ENCODE results near the gene PDIA4. TPM values are rescaled to one million over a fixed set of nuclear protein-coding genes. Genes with fewer than 3 reads are reported as not detected.
"Not testable (repeated sequence)": the region's sequence is repeated elsewhere in the genome, so short reads cannot be mapped to it uniquely, and the experiment has no call there.

PDIA4 gene
- total RNA-seq, 4 donors from 2014 or later: 40.4 to 124 (median 45.2) TPM

DNA sequence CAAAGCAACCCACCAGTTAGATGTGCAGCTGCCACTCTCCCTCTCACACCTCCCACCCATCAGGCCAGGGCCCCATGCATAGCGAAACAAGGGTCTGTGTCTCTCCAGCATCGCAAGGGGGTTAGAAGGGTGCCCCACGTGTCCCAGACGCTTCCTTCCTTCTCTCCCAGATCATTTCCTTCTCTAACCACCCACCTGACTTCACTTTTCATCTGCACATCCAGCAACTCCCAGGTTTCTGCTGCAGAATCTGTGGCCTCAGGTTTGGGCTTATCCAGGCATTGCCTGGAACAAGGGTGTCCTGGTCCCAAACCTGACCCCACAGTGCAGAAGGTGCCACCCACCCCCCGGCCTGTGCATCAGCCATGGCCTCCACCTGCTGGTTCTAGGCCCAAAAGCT is 14.4 kb downstream of the PDIA4 start:
- TF ChIP-seq EP300 (IDR thresholded peaks at IDR 0.05) (no peak), POLR2A (IDR thresholded peaks at IDR 0.05) (no peak)
- TF ChIP-seq, protein P1, sequence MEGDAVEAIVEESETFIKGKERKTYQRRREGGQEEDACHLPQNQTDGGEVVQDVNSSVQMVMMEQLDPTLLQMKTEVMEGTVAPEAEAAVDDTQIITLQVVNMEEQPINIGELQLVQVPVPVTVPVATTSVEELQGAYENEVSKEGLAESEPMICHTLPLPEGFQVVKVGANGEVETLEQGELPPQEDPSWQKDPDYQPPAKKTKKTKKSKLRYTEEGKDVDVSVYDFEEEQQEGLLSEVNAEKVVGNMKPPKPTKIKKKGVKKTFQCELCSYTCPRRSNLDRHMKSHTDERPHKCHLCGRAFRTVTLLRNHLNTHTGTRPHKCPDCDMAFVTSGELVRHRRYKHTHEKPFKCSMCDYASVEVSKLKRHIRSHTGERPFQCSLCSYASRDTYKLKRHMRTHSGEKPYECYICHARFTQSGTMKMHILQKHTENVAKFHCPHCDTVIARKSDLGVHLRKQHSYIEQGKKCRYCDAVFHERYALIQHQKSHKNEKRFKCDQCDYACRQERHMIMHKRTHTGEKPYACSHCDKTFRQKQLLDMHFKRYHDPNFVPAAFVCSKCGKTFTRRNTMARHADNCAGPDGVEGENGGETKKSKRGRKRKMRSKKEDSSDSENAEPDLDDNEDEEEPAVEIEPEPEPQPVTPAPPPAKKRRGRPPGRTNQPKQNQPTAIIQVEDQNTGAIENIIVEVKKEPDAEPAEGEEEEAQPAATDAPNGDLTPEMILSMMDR (IDR thresholded peaks at IDR 0.05): no peak

DNA sequence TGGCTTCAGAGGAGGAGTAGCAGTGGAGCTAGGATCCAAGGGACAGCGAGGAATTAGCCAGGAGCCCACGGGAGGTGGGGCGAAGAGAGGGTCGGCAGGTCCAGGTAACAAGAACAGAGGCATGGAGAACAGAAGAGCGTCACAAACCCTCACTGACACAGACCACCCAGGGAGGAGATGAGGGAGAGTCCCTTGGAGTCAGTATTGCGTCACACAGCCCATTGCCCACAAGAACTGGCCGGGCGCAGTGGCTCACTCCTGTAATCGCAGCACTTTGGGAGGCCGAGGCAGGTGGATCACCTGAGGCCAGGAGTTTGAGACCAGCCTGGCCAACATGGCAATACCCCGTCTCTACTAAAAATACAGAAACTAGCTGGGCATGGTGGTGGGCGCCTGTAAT is 15.6 kb downstream of the PDIA4 start:
- H3K27me3 ChIP-seq; H3K9me3 ChIP-seq; H3K27ac ChIP-seq; H3K4me1 ChIP-seq; H3K4me3 ChIP-seq; DNase-seq (ENCODE audit: low spot score in 2 of 2): not testable (repeated sequence)
- H3K36me3 ChIP-seq: peaks cover 2 to 96% (median 17%) of the 10 kb centered on the region in 3 donors
- 85 to 87% methylated on average over 12 of the region's 12 CpGs for WGBS, 2 donors

More for the DNA sequence above, 14.4 kb downstream of the PDIA4 start:
- no peaks in the 10 kb centered on the region for H3K27me3 ChIP-seq
- H3K9me3 ChIP-seq: no peaks in the 10 kb centered on the region
- DNase-seq (ENCODE audit: low spot score in 2 of 2): no peak
- peaks cover 2 to 96% (median 17%) of the 10 kb centered on the region in 3 donors for H3K36me3 ChIP-seq
- H3K4me3 ChIP-seq: no peak overlapping the region
- H3K27ac ChIP-seq: no peak overlapping the region
- no peaks in the 10 kb centered on the region for H3K4me1 ChIP-seq
- 79% methylated on average over 5 of the region's 5 CpGs for WGBS, 2 donors

DNA sequence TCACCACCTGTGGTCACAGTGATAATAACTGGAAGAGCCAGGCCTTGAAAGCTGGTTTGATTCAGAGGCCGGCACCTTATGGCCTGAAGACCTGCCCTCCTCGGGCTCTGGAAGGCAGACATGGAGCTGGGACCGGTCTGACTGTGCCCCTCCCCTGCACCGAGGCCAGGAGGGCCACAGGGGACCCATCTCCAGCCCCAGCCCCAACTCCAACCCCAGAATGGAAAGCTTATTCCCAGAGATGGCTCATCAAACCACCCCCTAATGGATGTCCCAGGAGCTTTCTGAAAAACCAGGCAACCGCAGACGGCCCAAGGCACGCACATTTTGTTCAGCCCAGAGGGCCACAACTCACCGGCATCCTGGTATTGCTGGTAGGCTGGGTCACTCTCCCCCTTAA is 16.8 kb downstream of the PDIA4 start:
- peaks cover 2 to 98% (median 17%) of the 10 kb centered on the region in 3 donors for H3K36me3 ChIP-seq
- TF ChIP-seq, protein P1 (IDR thresholded peaks at IDR 0.05): no peak
- no peak for TF ChIP-seq POLR2A (IDR thresholded peaks at IDR 0.05)
- TF ChIP-seq EP300 (IDR thresholded peaks at IDR 0.05): no peak
- no peaks in the 10 kb centered on the region for H3K4me1 ChIP-seq
- no peak overlapping the region for H3K4me3 ChIP-seq
- 89 to 90% methylated on average over 4 to 7 of the region's 8 CpGs for WGBS, 2 donors
- no peak for DNase-seq (ENCODE audit: low spot score in 2 of 2)
- no peak overlapping the region for H3K27ac ChIP-seq
- no peaks in the 10 kb centered on the region for H3K27me3 ChIP-seq
- no peaks in the 10 kb centered on the region for H3K9me3 ChIP-seq

DNA sequence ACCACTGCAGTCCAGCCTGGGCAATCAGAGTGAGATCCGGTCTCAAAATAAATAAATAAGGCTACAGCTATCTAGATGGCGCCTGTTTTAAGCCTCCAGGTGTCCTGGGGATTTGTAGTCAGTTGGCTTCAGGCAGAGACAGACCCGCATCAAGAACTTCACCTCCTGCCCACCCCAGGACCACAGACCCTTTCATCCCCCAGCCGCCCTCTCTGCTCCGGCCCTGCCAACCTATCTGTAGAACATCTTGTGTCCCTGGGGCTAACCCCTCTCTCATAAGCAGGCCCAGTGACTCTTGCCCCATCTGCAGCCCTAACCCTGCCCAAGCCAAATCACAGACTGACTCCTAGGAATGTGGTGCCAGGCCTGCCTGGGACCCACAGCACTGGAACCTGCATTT is 17.9 kb downstream of the PDIA4 start:
- no peak overlapping the region for H3K4me3 ChIP-seq
- H3K27me3 ChIP-seq: no peaks in the 10 kb centered on the region
- no peak overlapping the region for H3K27ac ChIP-seq
- DNase-seq (ENCODE audit: low spot score in 2 of 2): no peak
- 92% methylated on average over 5 of the region's 5 CpGs for WGBS, 2 donors
- H3K36me3 ChIP-seq: peaks cover 0 to 93% (median 20%) of the 10 kb centered on the region in 3 donors
- peaks cover 0 to 8% (median 0%) of the 10 kb centered on the region in 4 donors for H3K4me1 ChIP-seq
- no peaks in the 10 kb centered on the region for H3K9me3 ChIP-seq
- TF ChIP-seq POLR2A (IDR thresholded peaks at IDR 0.05) (no peak), EP300 (IDR thresholded peaks at IDR 0.05) (no peak)
- TF ChIP-seq, protein P1 (IDR thresholded peaks at IDR 0.05): no peak

DNA sequence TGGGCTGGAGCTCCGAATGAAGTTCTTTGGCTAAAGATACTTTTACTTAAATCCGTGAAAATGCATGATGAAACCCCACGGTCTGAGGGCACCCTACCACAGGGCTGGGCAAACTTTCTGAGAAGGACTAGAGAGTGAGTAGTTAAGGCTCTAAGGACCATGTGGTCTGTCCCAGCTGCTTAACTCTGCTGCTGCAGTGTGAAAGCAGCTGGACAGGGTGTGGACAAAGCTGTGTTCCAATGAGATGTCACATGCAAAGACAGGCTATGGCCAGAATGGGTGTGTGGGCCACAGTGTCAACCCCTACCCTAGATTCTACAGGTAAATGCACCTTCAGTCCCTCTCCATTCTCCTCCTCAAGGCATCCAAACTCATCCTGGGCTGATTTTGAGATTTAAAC is 18.8 kb downstream of the PDIA4 start:
- peaks cover 0 to 10% (median 0%) of the 10 kb centered on the region in 4 donors for H3K4me1 ChIP-seq
- no peak overlapping the region for H3K4me3 ChIP-seq
- no peak for DNase-seq (ENCODE audit: low spot score in 2 of 2)
- H3K27me3 ChIP-seq: no peaks in the 10 kb centered on the region
- 73 to 79% methylated on average over 3 of the region's 3 CpGs for WGBS, 2 donors
- TF ChIP-seq EP300 (IDR thresholded peaks at IDR 0.05) (no peak), POLR2A (IDR thresholded peaks at IDR 0.05) (no peak)
- TF ChIP-seq, protein P1 (IDR thresholded peaks at IDR 0.05): no peak
- H3K36me3 ChIP-seq: peaks cover 0 to 93% (median 18%) of the 10 kb centered on the region in 3 donors
- no peaks in the 10 kb centered on the region for H3K9me3 ChIP-seq
- no peak overlapping the region for H3K27ac ChIP-seq

DNA sequence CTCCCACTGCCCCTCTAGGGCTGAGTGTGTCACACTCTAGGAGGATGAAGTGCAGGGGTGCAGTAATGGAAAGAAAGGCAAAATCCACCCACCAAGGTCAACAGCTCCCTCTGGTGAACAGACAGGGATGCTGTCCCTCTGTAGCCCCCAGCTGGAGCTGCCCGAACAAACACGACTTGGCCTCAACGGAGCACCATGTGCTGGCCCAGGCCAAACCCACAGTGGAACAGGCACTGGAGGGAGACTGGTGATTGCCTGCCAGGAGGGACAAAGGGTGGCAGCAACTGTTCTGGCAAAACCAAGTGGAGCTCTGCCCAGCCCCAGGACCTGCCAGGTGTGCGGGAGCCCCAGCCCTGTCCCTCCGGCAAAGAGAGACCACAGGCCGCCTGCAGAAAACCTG is 20.7 kb downstream of the PDIA4 start:
- 78 to 82% methylated on average over 5 to 6 of the region's 6 CpGs for WGBS, 2 donors
- no peak overlapping the region for H3K4me3 ChIP-seq
- no peaks in the 10 kb centered on the region for H3K27me3 ChIP-seq
- no peaks in the 10 kb centered on the region for H3K9me3 ChIP-seq
- TF ChIP-seq, protein P1 (IDR thresholded peaks at IDR 0.05): no peak
- TF ChIP-seq EP300 (IDR thresholded peaks at IDR 0.05) (no peak), POLR2A (IDR thresholded peaks at IDR 0.05) (no peak)
- no peak for DNase-seq (ENCODE audit: low spot score in 2 of 2)
- peaks cover 0 to 10% (median 0%) of the 10 kb centered on the region in 4 donors for H3K4me1 ChIP-seq
- H3K27ac ChIP-seq: no peak overlapping the region
- H3K36me3 ChIP-seq: peaks cover 0 to 93% (median 28%) of the 10 kb centered on the region in 3 donors
